ENCODE results near the gene UGT1A1. TPM values are rescaled to one million over a fixed set of nuclear protein-coding genes. Genes with fewer than 3 reads are reported as not detected.

UGT1A1 gene
- total and polyA plus RNA-seq, 2 donors (not counting 1 experiment from before 2014, with no cell fraction given): not detected

- Histone ChIP-seq H3K4me1 (ENCODE audit: control insufficient read depth in 2 of 2, insufficient read depth in 2 of 2, low read length in 2 of 2) (no peaks in the 10 kb centered on the region), H2AFZ (ENCODE audit: insufficient read depth, low read depth, low read length, poor library complexity, severe bottlenecking) (no peak overlapping the region), H3K9ac (ENCODE audit: low read length) (no peak overlapping the region), H3K27me3 (replicated peaks in 1 of 4; ENCODE audit: control extremely low read depth in 1 of 4, control insufficient read depth in 3 of 4, insufficient read depth in 4 of 4, low read length in 3 of 4) (peaks cover 0 to 8% (median 0%) of the 10 kb centered on the region in 4 experiments), H4K20me1 (ENCODE audit: control insufficient read depth, insufficient read depth, low read length, poor library complexity, severe bottlenecking) (no peaks in the 10 kb centered on the region), H3K27ac (ENCODE audit: low read length in 2 of 2) (no peak overlapping the region), H3K9me3 (ENCODE audit: control extremely low read depth in 1 of 3, control insufficient read depth in 2 of 3, insufficient read depth in 1 of 3, low read length in 2 of 3) (no peaks in the 10 kb centered on the region), H3K79me2 (ENCODE audit: control insufficient read depth, insufficient read depth, low read length) (no peaks in the 10 kb centered on the region), H3K4me3 (ENCODE audit: control extremely low read depth in 1 of 5, extremely low read depth in 1 of 5, insufficient read depth in 1 of 5, low read depth in 2 of 5, low read length in 4 of 5) (no peak overlapping the region), H3K4me2 (replicated peaks; ENCODE audit: low read depth, low read length, poor library complexity, severe bottlenecking) (no peak overlapping the region), H3K36me3 (replicated peaks in 1 of 2; ENCODE audit: control extremely low read depth in 1 of 2, control insufficient read depth in 1 of 2, extremely low read depth in 1 of 2, insufficient read depth in 2 of 2, low read length in 1 of 2) (no peaks in the 10 kb centered on the region)
- ChIA-PET POLR2A (no interaction called here), CTCF (no interaction called here)
- no peak for DNase-seq
- H3K27me3 Mint-ChIP-seq: peaks cover 22% of the 10 kb centered on the region
- intact Hi-C loops (cut with micrococcal nuclease): no loop called here
- TF ChIP-seq EZH2 (IDR thresholded peaks at IDR 0.05; ENCODE audit: borderline replicate concordance, insufficient read depth, low read depth, low read length, poor library complexity, severe bottlenecking): no peak
- TF ChIP-seq, protein P1, sequence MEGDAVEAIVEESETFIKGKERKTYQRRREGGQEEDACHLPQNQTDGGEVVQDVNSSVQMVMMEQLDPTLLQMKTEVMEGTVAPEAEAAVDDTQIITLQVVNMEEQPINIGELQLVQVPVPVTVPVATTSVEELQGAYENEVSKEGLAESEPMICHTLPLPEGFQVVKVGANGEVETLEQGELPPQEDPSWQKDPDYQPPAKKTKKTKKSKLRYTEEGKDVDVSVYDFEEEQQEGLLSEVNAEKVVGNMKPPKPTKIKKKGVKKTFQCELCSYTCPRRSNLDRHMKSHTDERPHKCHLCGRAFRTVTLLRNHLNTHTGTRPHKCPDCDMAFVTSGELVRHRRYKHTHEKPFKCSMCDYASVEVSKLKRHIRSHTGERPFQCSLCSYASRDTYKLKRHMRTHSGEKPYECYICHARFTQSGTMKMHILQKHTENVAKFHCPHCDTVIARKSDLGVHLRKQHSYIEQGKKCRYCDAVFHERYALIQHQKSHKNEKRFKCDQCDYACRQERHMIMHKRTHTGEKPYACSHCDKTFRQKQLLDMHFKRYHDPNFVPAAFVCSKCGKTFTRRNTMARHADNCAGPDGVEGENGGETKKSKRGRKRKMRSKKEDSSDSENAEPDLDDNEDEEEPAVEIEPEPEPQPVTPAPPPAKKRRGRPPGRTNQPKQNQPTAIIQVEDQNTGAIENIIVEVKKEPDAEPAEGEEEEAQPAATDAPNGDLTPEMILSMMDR (IDR thresholded peaks at IDR 0.05): no peak
- no peak overlapping the region for H3K27ac Mint-ChIP-seq
- no peak for ATAC-seq (ENCODE audit: low read depth)
- no peaks in the 10 kb centered on the region for H3K4me1 Mint-ChIP-seq
- no peaks in the 10 kb centered on the region for H3K9me3 Mint-ChIP-seq (ENCODE audit: insufficient read depth)
- 84% methylated on average over 5 of the region's 6 CpGs for WGBS (ENCODE audit: insufficient coverage)
- H3K4me3 Mint-ChIP-seq: no peak overlapping the region
These were observed 50.3 kb downstream of the UGT1A1 start for GRCh38 chr2:233810385-233810784.

DNA sequence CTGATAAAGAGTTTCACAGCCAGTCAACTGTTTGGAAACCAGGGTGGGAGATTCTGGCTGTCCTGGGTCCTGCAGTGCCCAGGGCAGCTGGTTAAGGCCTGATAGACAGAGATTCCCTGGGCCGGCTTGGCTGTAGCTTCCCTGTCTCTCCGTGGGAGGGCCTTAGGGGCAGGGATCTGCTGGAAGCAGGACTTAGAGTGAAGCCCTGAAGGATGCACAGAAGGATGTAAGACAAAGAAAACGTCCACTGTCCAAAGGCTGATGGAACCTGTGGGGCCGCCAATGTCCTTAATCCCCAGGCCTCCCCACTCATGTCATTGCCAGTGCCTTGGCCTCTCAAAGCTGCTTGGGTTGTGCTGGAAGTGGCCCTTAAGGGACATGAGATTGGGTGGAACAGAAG is 51.0 kb downstream of the UGT1A1 start:
- Histone ChIP-seq H3K9me3 (ENCODE audit: control extremely low read depth in 1 of 3, control insufficient read depth in 2 of 3, insufficient read depth in 1 of 3, low read length in 2 of 3) (no peaks in the 10 kb centered on the region), H3K4me3 (ENCODE audit: control extremely low read depth in 1 of 5, extremely low read depth in 1 of 5, insufficient read depth in 1 of 5, low read depth in 2 of 5, low read length in 4 of 5) (no peak overlapping the region), H3K4me2 (replicated peaks; ENCODE audit: low read depth, low read length, poor library complexity, severe bottlenecking) (no peak overlapping the region), H3K9ac (ENCODE audit: low read length) (no peak overlapping the region), H3K79me2 (ENCODE audit: control insufficient read depth, insufficient read depth, low read length) (no peaks in the 10 kb centered on the region), H2AFZ (ENCODE audit: insufficient read depth, low read depth, low read length, poor library complexity, severe bottlenecking) (no peak overlapping the region), H3K36me3 (replicated peaks in 1 of 2; ENCODE audit: control extremely low read depth in 1 of 2, control insufficient read depth in 1 of 2, extremely low read depth in 1 of 2, insufficient read depth in 2 of 2, low read length in 1 of 2) (no peaks in the 10 kb centered on the region), H3K4me1 (ENCODE audit: control insufficient read depth in 2 of 2, insufficient read depth in 2 of 2, low read length in 2 of 2) (no peaks in the 10 kb centered on the region), H4K20me1 (ENCODE audit: control insufficient read depth, insufficient read depth, low read length, poor library complexity, severe bottlenecking) (no peaks in the 10 kb centered on the region), H3K27me3 (replicated peaks in 1 of 4; ENCODE audit: control extremely low read depth in 1 of 4, control insufficient read depth in 3 of 4, insufficient read depth in 4 of 4, low read length in 3 of 4) (peaks cover 0 to 8% (median 0%) of the 10 kb centered on the region in 4 experiments), H3K27ac (ENCODE audit: low read length in 2 of 2) (no peak overlapping the region)
- Mint-ChIP-seq H3K4me3 (no peak overlapping the region), H3K27ac (no peak overlapping the region), H3K9me3 (ENCODE audit: insufficient read depth) (no peaks in the 10 kb centered on the region), H3K27me3 (peaks cover 24% of the 10 kb centered on the region), H3K4me1 (no peaks in the 10 kb centered on the region)
- TF ChIP-seq, protein P1 (IDR thresholded peaks at IDR 0.05): no peak
- no peak for TF ChIP-seq EZH2 (IDR thresholded peaks at IDR 0.05; ENCODE audit: borderline replicate concordance, insufficient read depth, low read depth, low read length, poor library complexity, severe bottlenecking)
- intact Hi-C loops (cut with micrococcal nuclease): no loop called here
- ChIA-PET POLR2A (no interaction called here), CTCF (no interaction called here)
- DNase-seq (no peak), ATAC-seq (ENCODE audit: low read depth) (no peak)
- 82% methylated on average over 3 of the region's 4 CpGs for WGBS (ENCODE audit: insufficient coverage)
